Cardiac fibroblast (primary cell): ENCODE measurements around the gene TMEM121B.

Experiments used
- DNase-seq, 2 donors: peaks; one replicate each; pipeline versions ENCODE4 v3.0.0 to v3.0.0-alpha.2; 2010; ENCODE audit warnings: low read depth in 2 of 2
- H3K4me3 ChIP-seq, 2 donors: replicated peaks in 1 of 2; 1 replicate in 1 of 2; 2 replicates in 1 of 2; pipeline ENCODE4 v1.5.1; 2011; ENCODE audit warnings: low read depth in 2 of 2, low read length in 2 of 2, mild to moderate bottlenecking in 2 of 2, moderate library complexity in 1 of 2
- TF ChIP-seq, protein P1 (sequence below): IDR thresholded peaks from one replicate; pipeline ENCODE4 v1.5.1; 2011; ENCODE audit warnings: low read depth, mild to moderate bottlenecking, low read length, inconsistent platforms

TMEM121B gene

DNA sequence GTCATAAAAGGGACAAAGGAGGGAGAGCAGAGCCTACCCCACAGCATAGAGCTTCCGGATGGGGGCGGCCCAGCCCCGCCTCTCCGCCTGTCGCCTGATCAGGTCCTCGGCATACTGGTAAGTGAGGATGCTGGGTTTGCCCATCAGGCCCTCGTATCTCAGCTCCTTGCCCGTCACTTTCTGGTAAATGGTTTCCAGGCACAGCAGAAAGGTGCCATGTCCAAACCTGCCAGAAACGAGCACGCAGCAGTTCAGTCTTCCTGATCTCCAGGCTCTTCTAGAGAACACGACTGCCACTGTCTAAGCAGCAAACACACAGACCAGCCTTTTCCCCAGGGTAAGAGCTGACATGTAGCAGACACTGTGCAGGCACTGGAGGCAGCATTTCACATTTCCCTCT lies 17.4 kb upstream of the TMEM121B start:
- H3K4me3 ChIP-seq = no peak overlapping the region
- TF ChIP-seq, protein P1, sequence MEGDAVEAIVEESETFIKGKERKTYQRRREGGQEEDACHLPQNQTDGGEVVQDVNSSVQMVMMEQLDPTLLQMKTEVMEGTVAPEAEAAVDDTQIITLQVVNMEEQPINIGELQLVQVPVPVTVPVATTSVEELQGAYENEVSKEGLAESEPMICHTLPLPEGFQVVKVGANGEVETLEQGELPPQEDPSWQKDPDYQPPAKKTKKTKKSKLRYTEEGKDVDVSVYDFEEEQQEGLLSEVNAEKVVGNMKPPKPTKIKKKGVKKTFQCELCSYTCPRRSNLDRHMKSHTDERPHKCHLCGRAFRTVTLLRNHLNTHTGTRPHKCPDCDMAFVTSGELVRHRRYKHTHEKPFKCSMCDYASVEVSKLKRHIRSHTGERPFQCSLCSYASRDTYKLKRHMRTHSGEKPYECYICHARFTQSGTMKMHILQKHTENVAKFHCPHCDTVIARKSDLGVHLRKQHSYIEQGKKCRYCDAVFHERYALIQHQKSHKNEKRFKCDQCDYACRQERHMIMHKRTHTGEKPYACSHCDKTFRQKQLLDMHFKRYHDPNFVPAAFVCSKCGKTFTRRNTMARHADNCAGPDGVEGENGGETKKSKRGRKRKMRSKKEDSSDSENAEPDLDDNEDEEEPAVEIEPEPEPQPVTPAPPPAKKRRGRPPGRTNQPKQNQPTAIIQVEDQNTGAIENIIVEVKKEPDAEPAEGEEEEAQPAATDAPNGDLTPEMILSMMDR = no peak
- no peak for DNase-seq

DNA sequence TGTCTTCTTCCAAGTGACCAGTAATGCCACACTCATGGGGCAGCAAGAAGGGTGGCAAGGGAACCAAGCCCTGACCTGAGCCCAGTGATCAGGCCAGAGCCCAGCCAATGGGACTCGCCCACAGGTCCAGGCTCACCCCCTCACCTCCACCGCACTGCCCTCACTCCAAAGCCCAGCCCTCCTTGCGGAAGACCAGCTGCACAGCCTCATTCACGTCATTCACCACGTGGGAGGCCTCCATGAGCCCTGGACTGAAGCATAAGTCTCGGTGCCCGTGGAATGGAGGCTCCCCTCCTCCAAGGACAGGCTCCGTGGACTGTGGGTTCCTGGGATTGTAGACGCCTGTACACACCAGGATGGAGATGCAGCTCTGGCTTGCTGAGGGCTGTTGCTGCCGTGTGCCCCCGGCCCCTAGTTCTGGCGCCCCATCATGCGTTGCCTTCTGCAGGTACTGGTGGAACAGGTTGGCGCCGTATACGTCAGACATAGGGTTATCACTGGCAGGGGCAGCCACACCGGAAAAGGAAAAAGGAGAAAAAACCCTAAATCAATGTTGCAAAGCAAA lies 16.8 kb upstream of the TMEM121B start:
- TF ChIP-seq, protein P1 = no peak
- DNase-seq = no peak

DNA sequence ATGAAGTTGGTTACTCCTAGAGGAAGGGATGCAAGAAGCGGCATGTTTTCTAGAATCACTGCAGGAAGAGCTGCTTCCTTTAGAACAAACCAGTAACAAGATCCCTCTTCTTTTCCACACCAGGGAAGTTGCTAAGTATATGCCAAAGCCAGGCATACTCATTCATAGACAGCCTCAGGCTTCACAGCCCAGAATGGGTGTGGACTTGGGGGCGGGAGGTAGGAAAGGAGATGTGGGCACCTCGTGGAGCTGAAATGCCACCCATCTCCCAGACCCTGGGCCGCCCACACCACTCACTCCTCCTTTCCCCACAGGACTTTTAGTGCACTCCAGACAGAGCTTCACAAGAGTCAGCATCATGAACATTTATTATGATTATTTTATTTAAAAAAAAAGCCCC lies 16.0 kb upstream of the TMEM121B start:
- H3K4me3 ChIP-seq = no peak overlapping the region
- no peak for DNase-seq
- TF ChIP-seq, protein P1 = no peak

More for the DNA sequence above, 16.8 kb upstream of the TMEM121B start:
- no peak overlapping the region for H3K4me3 ChIP-seq

DNA sequence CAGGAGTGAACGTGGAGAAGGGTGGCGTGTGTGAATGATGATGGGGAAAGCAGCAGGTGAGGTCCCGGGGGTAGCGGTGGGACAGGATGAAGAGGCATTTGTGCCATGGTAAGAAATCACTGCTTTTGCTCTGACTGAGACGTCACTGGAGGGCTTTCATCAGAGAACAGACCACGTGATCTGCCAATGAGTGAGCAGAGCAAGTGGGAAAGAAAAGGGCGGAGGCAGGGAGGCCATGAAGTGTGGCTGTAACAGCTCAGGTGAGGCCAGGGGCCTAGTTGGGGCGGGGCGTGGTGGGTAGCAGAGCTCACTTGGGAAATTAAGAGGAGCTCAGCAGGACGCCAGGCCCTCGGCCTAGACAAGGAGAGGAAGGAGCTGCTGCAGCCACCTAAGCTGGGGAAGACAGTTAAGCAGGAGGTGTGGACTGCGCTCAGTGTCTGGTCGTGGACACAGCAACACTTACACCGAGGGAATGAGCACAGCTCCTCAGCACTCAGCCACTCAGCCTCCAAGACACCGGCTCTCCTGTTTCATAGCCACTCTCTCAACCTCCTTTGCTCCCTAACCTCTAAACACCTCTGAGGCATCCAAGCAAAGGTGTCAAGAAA lies 14.1 kb upstream of the TMEM121B start:
- DNase-seq = no peak
- no peak overlapping the region for H3K4me3 ChIP-seq
- TF ChIP-seq, protein P1 = no peak

DNA sequence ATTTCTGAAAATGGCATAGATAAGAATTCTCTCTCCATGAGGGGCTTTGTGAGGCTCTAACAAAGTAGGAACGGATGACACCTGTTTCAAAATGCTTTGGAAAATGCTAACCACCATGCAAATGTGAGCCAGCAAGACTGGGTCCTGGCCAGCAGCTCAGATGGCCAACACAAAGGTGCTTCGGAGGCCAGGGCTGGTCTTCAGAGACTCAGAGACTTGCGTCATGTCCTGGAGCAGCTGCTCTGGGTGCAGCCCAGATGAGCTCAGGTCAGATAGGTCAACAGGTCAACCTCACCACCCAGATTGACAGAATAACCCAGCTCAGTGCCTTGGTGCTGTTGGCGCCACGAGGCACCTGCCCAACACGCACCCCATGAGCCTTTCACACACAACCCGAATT lies 12.0 kb upstream of the TMEM121B start:
- no peak for DNase-seq
- H3K4me3 ChIP-seq = no peak overlapping the region
- TF ChIP-seq, protein P1 = no peak

DNA sequence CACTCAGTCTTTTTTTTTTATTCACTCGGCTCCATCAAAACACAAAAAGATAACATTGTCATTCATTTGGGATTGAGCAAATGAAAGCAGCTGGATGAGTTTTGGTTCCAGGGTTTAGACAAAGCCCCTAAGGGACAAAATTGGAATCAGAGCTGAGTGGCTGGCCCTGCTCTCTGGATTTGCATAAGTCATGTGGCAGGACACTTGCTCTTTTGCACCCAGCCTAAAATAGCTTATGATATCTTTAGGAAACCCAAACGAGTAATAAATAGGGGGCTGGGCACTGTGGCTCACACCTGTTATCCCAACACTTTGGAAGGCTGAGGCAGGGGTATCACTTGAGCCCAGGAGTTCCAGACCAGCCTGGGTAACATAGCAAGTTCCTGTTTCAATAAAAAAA lies 11.0 kb upstream of the TMEM121B start:
- H3K4me3 ChIP-seq = no peak overlapping the region

More for the DNA sequence above, 11.0 kb upstream of the TMEM121B start:
- no peak for DNase-seq
- TF ChIP-seq, protein P1 = no peak
